Activated T-cell treated with anti-CD3 and anti-CD28 coated beads for 24 hours (primary cell): ENCODE measurements around the gene ZNF341.

Experiments used
- DNase-seq: peaks from one replicate; pipeline ENCODE4 v3.0.0-alpha.2; 2020; ENCODE audit warnings: low read depth

The ZNF341 gene

DNA sequence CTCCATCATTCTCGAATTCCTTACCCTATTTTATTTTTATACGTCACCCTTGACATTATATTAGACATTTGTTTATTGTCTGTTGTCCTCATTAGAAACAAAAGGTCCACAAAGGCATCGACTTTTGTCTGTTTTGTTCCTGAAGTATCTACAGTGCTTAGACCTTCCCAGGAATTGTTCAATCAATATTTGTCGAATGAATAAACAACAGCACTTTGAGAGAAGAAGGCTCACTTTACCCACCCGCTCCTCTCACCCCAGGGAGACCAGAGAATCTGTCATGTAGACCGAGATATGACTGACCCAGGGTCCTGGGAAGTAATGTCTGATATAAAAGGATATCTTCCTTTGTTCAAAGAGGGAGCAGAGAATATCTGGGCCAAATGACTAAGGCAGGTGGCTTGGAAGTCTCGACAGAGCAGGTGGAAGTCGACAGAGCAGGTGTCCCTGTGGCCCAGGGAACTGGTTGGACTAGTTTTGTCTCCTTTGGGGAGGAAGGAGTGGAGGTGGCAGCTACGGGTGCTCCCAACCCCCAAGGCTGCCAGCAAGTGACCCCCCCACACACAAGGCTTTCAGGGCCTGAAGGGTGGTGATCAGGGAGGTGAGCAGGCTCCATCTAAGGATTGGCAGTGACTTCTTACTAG is 64.6 kb downstream of the ZNF341 start:
- no peak for DNase-seq

DNA sequence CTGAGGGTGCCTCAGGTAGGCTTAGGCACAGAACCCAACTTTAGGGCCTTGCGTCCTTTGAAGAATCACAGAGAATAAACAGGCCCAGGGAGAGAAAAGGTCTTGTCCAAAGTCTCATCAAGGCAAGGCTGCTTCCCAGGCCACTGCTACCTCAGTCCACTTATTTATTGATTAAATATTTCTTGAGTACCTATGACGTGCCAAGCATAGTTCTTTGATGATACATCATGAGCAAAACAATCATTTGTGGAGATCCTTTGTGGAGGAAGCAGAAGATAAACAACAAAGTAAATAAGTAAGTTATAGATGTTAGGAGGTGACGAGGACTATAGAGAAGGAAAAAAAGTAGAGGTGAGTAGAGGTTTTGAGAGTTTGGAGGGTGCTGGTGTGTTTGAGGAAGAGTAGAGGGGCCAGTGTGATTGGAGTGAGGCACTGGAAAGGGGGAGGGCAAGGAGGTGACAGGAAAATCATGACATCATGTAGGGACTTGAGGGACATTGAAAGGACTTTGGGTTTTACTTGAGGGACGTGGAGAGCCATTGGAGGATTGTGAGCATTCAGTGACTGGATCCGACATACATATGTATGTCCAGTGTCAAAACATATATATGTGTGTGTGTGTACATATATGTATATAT is 65.2 kb downstream of the ZNF341 start:
- DNase-seq, result no peak

DNA sequence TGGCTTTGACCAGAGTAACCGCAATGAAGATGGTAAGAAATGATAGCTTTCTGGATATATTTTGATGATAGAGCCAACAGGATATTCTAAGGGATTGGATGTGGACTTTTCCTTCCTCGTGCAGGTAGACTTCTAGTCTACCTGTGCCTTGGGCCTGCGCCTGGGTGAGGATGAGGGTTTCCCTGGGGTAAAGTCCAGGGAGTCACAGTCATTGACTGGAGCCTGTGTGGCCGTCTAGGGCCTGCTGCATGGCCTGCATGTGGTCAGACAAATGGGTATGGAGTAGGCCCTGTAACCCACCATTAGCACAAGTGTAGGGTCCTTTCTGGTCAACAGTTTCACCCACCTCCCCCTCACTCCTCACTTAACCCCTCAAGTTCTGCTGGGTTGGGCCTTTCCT is 66.6 kb downstream of the ZNF341 start:
- no peak for DNase-seq

GRCh38 chr20:33803921-33804337 is 72.1 kb downstream of the ZNF341 start:
- no peak for DNase-seq

DNA sequence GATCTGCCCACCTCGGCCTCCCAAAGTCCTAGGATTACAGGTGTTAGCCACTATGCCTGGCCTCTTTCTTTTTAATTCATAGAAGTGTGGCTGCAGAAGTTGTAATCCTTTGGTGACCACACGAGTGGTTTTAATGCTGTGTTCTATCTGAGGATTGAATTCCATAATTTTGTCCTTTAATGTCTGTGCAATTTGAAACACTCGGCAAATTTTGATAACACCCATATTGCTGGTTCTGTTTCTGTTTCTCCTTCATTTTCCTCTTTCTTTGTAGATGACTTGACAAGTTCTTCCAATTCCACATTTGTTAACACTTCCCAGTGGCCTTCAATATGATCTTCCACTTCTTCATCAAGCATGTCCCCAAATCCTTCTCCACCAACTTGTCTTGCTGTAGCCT is 76.6 kb downstream of the ZNF341 start:
- DNase-seq, result no peak

DNA sequence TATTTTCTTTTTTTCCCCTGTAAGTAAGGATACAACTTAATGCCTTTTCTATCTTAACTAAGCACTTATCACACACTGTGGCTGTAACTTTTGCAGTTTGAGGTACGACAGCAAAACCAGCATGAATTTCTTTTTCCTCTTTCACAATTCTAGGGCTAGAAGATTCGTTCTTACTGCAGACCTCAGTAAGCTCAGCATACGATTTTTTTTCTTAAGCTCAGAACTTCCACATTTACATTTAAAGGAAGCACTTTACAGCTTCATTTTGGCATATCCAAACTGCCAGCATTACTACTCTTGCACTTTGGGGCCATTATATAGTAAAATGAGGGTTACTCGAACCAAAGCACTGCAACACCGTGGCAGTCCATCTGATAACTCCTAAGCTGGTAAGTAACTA is 78.5 kb downstream of the ZNF341 start:
- DNase-seq, result no peak

DNA sequence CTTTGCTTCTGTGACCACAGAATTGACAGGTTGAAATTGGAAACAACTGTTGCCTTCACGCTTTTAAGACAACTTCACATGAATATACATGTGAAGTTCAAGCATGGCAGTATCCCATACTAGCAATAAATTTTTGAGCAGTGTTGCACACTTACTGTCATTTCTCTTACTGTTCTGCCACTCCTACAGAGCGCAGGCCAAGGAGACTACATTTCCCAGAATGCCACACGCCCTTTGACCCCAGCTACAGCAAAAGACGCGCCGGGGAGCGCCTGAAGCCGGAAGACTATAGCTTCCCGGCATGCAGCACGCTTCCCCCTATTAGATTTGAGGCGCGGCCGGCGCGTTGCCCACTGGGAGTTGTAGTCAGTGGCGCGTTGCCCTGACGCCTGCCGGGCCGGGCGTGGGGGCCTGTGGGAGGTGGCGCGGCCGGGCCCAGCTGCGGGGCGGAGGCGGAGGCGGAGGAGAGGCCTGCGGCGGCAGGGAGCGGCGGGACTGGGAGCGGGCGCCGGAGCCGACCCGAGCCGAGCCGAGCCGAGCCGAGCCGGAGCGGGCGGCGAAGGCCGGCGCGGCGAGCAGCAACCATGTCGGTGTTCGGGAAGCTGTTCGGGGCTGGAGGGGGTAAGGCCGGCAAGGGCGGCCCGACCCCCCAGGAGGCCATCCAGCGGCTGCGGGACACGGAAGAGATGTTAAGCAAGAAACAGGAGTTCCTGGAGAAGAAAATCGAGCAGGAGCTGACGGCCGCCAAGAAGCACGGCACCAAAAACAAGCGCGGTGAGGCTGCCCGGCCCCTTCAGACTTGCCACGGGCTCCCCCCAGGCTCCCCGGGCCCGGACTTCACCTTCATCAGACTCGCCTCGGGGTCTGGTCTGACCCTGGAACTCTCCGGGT is 79.3 kb downstream of the ZNF341 start, which contains the start of gene CHMP4B:
CHMP4B (plus strand) TSS at position 464 of the 891 bp plus-strand sequence; CDS start at position 585, 121 bp downstream.
- DNase-seq, result peak; percentile 96

DNA sequence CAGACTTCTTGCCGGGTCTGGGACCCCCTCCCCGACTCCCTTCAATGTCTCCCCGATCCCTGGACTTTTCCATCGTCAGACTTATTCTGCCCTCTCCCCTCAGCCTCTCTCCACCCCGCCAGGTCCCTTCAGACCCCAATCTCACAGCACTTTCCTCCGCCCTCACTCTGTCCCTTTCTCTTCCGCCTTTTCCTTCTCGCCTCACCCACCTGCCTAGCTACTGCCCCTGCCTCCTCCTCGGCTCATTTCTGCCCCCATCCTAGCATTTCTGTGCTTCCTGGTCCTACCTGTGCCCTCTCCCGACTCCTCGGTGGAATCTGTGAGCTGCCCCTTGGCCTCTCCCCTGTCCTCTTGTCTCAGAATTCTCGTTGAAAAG is 80.0 kb downstream of the ZNF341 start:
- DNase-seq, result no peak

DNA sequence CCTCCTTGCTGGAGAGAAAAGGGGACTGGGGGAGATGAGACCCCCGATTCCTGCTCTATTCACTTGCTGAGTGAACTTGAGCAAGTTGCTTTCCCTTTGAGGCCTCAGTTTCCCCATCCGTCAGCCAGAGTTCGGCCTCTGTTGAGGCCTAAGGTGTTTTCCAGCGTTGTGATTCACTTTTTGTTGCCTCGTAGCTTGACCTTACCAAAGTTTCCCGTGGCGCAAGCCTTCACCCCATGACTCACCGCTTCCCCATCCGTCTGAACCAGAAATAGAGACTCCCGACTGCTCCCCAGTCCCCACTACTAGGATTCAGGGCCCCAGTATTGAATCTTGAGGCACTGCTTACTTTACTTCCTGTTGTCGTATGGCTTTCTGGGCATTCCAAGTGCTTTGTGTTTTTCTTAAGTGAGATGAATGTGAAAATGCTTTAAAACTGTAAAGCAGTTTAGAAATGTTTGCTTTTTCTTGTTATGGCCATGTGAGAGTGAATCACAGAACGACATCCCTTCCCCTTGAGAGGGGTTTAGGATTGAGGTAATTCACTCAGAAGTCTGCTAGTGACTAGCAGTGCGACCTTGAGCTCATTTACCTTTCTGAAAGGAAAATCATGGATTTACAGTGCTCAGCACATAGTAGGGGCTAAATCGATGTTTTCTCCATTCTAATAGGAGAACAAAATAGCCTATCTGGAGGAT is 80.5 kb downstream of the ZNF341 start:
- DNase-seq, result peak; percentile 25

- DNase-seq, result no peak
Observed at GRCh38 chr20:33812908-33813462, 81.2 kb downstream of the ZNF341 start.

- DNase-seq, result no peak
Observed at GRCh38 chr20:33814238-33814712, 82.5 kb downstream of the ZNF341 start.

DNA sequence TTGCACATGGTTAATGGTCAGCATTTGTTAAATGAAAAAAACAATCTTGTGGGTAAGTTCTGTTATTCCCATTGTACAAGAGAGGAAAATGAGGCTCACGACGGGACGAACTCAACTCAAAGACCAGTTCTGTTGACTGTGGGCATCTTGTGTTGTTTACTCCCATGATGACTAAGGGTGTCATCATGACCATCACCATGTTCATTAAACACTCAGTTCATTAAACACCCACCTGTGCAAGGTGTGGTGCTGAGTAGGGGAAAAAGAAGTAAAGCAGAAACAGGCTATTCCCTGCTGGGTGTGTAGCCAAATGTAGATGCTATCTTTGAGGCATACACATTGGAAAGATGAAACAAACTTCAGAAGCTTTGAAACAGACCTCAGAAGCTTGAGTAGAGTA is 83.9 kb downstream of the ZNF341 start:
- DNase-seq, result no peak

DNA sequence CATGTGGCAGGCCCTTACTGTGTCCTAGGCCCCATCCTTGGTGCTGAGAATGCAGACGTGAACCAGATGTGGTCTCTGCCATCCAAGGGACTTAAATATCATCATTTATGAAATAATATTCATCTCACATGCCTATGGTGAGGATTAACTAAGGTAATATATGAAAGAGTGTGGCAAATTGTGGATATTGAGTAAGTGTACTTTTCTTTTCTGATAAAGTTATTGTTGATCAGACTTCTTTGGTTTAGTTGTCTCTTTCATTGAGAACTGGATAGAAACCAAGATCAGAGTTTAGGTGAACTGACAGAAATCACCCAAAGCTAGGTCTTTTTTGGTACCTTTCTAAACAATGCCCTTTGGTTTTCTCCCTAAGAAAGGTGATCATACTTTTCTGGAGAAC is 84.4 kb downstream of the ZNF341 start:
- DNase-seq, result no peak

DNA sequence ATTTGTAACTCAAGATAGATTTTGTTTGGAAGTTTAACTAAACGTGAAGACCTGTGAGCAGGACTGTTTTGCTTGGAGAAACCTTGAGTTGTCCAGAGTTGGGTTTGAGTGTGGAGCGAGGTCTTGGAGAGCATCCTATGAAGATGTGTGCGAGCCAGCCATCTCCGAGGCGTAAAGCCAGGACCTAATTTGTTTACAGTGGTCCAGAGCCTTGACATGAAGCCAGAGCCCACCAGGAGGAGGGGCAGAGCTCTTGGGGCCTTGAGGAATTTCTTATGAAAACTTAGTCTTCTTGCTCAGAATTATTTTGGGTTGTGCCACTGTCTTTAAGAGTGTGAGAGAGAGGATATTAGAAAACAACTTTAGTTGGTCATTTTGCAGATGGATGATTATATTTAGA is 85.6 kb downstream of the ZNF341 start:
- no peak for DNase-seq

GRCh38 chr20:33819456-33819855 is 87.7 kb downstream of the ZNF341 start:
- no peak for DNase-seq

GRCh38 chr20:33820362-33820761 is 88.6 kb downstream of the ZNF341 start:
- no peak for DNase-seq

DNA sequence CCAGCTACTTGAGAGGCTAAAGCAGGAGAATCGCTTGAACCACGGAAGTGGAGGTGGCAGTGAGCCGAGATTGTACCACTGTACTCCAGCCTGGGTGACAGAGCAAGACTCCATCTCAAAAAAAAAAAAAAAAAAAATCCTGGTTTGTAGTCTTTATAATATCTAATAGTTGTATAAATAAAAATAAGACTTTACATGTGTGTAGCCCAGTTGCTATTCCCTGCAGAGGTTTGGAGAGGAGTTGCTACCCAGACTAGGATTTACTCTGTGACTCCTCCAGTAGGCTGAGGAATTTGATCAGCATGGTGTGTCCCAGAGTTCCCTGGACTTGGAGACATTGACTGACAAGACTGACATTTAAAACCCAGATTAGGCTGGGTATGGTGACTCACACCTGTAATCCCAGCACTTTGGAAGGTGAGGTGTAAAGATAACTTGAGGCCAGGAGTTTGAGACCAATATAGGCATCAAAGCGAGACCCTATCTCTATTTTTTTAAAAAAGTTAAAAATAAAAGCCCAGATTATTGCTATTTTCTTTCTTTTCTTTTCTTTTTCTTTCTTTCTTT is 89.6 kb downstream of the ZNF341 start:
- DNase-seq, result no peak

DNA sequence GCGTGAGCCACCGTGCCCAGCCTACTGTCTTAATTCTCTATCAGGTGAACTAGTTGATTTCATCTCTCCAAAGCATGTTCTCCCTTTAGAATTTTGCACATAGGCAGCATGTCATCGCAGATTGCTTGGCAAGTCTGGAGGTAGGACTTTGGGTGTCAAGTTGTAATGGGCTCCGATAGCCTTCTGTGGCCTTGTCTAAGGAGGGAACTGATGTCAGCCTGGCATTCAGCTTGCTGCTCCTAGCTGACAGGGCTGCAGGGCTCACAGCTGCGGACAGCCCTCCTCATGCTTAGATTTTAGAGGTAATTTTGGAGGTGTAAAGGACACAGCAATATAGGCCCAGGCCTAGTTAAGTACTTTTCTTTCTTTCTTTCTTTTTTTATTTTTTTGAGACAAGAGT is 90.6 kb downstream of the ZNF341 start:
- no peak for DNase-seq

- no peak for DNase-seq
Observed at GRCh38 chr20:33822991-33823390, 91.2 kb downstream of the ZNF341 start.

GRCh38 chr20:33824852-33825251 is 93.1 kb downstream of the ZNF341 start:
- DNase-seq, result no peak
